Mesendoderm (in vitro differentiated cells): ENCODE data around the gene TTC23.

Experiments used
- DNase-seq: peaks from one replicate; pipeline ENCODE4 v3.0.0; 2013
- H2AK5ac ChIP-seq: 2 replicates; pipeline ENCODE4 v1.6.1; 2013; ENCODE audit warnings: low read length, inconsistent platforms
- H2BK120ac ChIP-seq: 2 replicates; pipeline ENCODE4 v1.6.1; 2013; ENCODE audit warnings: low read depth, mild to moderate bottlenecking, low read length, moderate library complexity, mixed read lengths
- H2BK15ac ChIP-seq: replicated peaks from 2 replicates; pipeline ENCODE4 v1.6.1; 2013; ENCODE audit warnings: low read depth, mild to moderate bottlenecking, moderate library complexity
- H2BK5ac ChIP-seq: 2 replicates; pipeline ENCODE4 v1.6.1; 2013; ENCODE audit warnings: low read length, inconsistent platforms
- H3K18ac ChIP-seq: 2 replicates; pipeline ENCODE4 v1.6.1; 2013; ENCODE audit warnings: mild to moderate bottlenecking, low read length, mixed read lengths
- H3K23ac ChIP-seq: one replicate; pipeline ENCODE4 v1.6.1; 2013; ENCODE audit warnings: low read length
- H3K27ac ChIP-seq: 2 replicates; pipeline ENCODE4 v1.5.1; 2013; ENCODE audit warnings: low read depth, mild to moderate bottlenecking, inconsistent platforms, low read length, moderate library complexity
- H3K27me3 ChIP-seq: 2 replicates; pipeline ENCODE4 v1.6.1; 2013; ENCODE audit warnings: low read length, control low read depth, mild to moderate bottlenecking, inconsistent platforms; ENCODE audit not compliant: insufficient read depth, poor library complexity
- H3K36me3 ChIP-seq: 2 replicates; pipeline ENCODE4 v1.6.1; 2013; ENCODE audit warnings: low read length, inconsistent platforms; ENCODE audit not compliant: control insufficient read depth, insufficient read depth
- H3K4ac ChIP-seq: one replicate; pipeline ENCODE4 v1.6.1; 2013; ENCODE audit warnings: low read depth, mild to moderate bottlenecking, low read length, moderate library complexity
- H3K4me1 ChIP-seq: 2 replicates; pipeline ENCODE4 v1.6.1; 2013; ENCODE audit warnings: low read depth, low read length, inconsistent platforms; ENCODE audit not compliant: control insufficient read depth
- H3K4me2 ChIP-seq: 2 replicates; pipeline ENCODE4 v1.6.1; 2013; ENCODE audit warnings: low read length
- H3K4me3 ChIP-seq: 2 replicates; pipeline ENCODE4 v1.5.1; 2013; ENCODE audit warnings: mild to moderate bottlenecking, low read length
- H3K56ac ChIP-seq: one replicate; pipeline ENCODE4 v1.6.1; 2013; ENCODE audit warnings: low read length
- H3K79me1 ChIP-seq: 2 replicates; pipeline ENCODE4 v1.6.1; 2013; ENCODE audit warnings: low read length, inconsistent platforms
- H3K79me2 ChIP-seq: 2 replicates; pipeline ENCODE4 v1.6.1; 2013; ENCODE audit warnings: mild to moderate bottlenecking, low read length; ENCODE audit not compliant: control insufficient read depth, insufficient read depth
- H3K9ac ChIP-seq: 2 replicates; pipeline ENCODE4 v1.6.1; 2013; ENCODE audit warnings: low read length, inconsistent platforms
- H4K5ac ChIP-seq: one replicate; pipeline ENCODE4 v1.6.1; 2013; ENCODE audit warnings: low read length
- H4K8ac ChIP-seq: one replicate; pipeline ENCODE4 v1.6.1; 2013; ENCODE audit warnings: low read depth, mild to moderate bottlenecking, control low read depth, low read length, moderate library complexity
- WGBS: extraction: QIAGEN DNeasy Blood & Tissue Kit; methylation state at CpG from one replicate; pipeline ENCODE4 v1.1.7; 2013; ENCODE audit warnings: low lambda C conversion rate, missing lambda C conversion rate; ENCODE audit not compliant: insufficient coverage; ENCODE audit errors: extremely low coverage; 5-methylcytosine and 5-hydroxymethylcytosine counted together

The TTC23 gene

DNA sequence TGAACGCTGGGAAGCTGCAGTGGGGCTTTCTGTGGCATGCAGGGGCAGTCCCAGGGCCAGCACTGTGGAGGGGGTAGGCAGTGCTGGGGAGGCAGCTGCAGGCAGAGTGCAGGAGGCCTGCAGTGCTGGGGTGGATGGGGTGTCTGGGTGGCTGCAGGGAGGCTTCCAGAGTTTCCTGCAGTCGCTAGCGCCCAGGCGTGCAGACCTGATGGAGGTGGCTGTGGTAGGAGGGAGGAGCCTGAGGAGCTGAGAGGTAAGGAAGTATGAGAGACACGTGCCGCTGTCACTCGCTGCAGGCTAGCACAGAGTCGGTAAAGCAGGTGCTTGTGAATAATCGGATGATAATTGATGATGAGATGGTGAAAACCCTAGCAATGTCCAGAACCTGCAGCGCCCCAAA, 128.2 kb downstream of the TTC23 start:
- no peak overlapping the region for H3K4me3 ChIP-seq
- no peak overlapping the region for H3K56ac ChIP-seq
- no peak overlapping the region for H2BK5ac ChIP-seq
- no peak overlapping the region for H3K9ac ChIP-seq
- WGBS: no CpG with 5 or more reads among the region's 10 CpGs
- H4K8ac ChIP-seq: no peak overlapping the region
- H3K4me2 ChIP-seq: no peak overlapping the region
- H3K36me3 ChIP-seq: no peaks in the 10 kb centered on the region
- H2BK120ac ChIP-seq: no peak overlapping the region
- no peaks in the 10 kb centered on the region for H3K79me1 ChIP-seq
- H3K4me1 ChIP-seq: peaks cover 8% of the 10 kb centered on the region
- H3K79me2 ChIP-seq: no peaks in the 10 kb centered on the region
- no peak overlapping the region for H3K23ac ChIP-seq
- H3K27me3 ChIP-seq: no peaks in the 10 kb centered on the region
- H2BK15ac ChIP-seq: no peak overlapping the region
- H4K5ac ChIP-seq: no peak overlapping the region
- H2AK5ac ChIP-seq: no peak overlapping the region
- DNase-seq: no peak
- no peak overlapping the region for H3K18ac ChIP-seq
- no peak overlapping the region for H3K27ac ChIP-seq
- no peak overlapping the region for H3K4ac ChIP-seq

DNA sequence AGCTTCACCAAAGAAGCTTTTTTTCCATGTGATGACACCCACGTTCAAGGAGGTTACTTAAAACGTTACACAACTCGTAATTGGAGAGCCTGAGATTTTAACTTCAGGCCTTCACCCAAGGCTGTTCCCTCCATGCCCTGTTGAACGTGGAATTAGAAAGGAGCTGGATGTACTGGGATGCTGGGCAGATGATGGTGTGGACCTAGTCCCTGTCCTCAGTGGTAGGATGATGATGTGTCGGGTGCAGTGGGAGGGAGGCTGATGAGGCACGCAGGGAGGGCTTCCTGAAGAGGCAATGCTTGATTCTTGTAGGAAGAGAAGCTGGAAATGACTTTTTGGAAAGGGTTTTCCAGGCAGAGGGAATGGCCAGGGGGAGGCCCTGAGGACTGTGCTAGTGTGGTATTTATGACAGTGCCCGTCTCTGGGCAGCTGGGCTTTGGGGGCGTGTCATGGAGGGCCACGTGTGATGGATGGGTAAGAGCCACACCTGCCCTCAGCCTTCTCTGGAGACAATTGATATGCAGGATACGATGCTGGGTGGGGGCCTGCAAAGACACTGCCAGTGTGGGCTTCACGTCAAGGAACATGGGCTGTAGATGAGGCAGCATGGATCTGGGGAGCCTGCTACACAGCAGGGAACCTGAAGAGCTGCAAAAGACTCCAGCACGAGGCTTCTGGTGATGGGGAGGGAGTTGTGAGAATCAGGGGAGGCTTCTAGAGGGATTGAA, 129.2 kb downstream of the TTC23 start:
- H3K4me3 ChIP-seq: no peak overlapping the region
- H3K23ac ChIP-seq: no peak overlapping the region
- no peak overlapping the region for H4K5ac ChIP-seq
- H3K18ac ChIP-seq: no peak overlapping the region
- no peak overlapping the region for H2BK120ac ChIP-seq
- H2BK5ac ChIP-seq: no peak overlapping the region
- no peak overlapping the region for H3K56ac ChIP-seq
- no peak for DNase-seq
- no peaks in the 10 kb centered on the region for H3K79me1 ChIP-seq
- no peak overlapping the region for H3K27ac ChIP-seq
- no CpG with 5 or more reads among the region's 12 CpGs for WGBS
- no peak overlapping the region for H3K4me2 ChIP-seq
- H3K4me1 ChIP-seq: peaks cover 6% of the 10 kb centered on the region
- no peak overlapping the region for H2AK5ac ChIP-seq
- no peaks in the 10 kb centered on the region for H3K79me2 ChIP-seq
- H3K9ac ChIP-seq: no peak overlapping the region
- no peaks in the 10 kb centered on the region for H3K27me3 ChIP-seq
- no peak overlapping the region for H3K4ac ChIP-seq
- no peak overlapping the region for H2BK15ac ChIP-seq
- no peak overlapping the region for H4K8ac ChIP-seq
- no peaks in the 10 kb centered on the region for H3K36me3 ChIP-seq

DNA sequence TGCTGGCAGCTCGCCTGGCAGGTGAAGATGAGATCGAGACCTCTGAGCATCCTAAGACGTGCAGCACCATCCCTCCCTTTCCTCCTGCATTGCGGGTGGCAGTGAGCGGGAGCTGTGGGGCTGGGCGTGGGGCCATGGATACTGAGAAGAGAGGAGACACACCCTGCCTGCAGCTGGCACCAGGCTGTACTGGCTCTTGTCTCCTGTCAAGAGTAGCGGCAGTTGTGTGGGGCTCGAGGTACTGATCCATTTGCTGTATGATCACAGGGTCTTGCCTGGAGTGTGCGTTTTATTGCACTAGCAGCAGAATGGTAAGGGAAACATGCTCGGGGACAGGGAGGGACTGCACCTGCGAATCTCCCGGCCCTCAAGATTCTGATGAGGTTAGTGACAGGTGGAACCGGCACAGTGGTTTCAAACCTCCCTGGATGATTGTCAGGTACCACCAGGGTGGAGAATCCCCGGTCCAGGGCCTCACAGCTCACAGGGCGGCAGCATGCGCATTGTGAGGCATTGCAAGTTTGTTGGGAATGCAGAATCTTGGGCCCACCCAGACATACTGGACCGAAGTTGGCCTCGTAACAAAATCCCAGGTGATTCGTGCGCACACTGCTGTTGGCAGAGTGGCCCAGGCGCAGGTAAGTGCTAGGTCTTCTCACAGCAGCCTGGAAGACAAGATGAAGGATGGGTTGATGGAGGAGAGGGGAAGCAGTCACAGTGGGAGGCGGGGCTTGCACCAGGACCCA, 130.4 kb downstream of the TTC23 start:
- Histone ChIP-seq H3K4me3 (no peak overlapping the region), H4K5ac (no peak overlapping the region), H3K4me2 (no peak overlapping the region), H2BK5ac (no peak overlapping the region), H3K79me2 (no peaks in the 10 kb centered on the region), H3K56ac (no peak overlapping the region), H3K4me1 (peaks cover 2% of the 10 kb centered on the region), H2BK120ac (no peak overlapping the region), H2BK15ac (no peak overlapping the region), H2AK5ac (no peak overlapping the region), H3K36me3 (no peaks in the 10 kb centered on the region), H3K27me3 (no peaks in the 10 kb centered on the region), H3K9ac (no peak overlapping the region), H4K8ac (no peak overlapping the region), H3K4ac (no peak overlapping the region), H3K23ac (no peak overlapping the region), H3K27ac (no peak overlapping the region), H3K79me1 (no peaks in the 10 kb centered on the region), H3K18ac (no peak overlapping the region)
- no peak for DNase-seq
- WGBS: no CpG with 5 or more reads among the region's 22 CpGs

DNA sequence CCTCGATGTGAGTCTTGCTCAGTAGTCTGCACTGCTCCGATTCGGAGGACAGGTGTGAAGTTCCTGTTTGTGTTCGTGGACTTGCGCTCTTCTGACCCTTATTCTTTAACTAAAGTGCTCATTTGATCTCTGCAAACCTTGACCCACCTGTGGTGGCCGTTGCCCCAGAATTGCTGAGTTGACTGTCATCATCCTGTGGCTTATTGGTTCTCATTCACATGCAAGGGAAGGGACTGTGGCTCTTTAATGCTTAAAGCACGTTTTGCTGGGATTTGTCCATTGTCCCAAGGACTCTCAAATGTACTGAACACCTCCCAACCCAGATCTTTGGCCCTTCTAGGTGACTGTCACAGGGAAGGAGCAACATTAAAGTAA, 131.1 kb downstream of the TTC23 start:
- Histone ChIP-seq H2BK5ac (no peak overlapping the region), H2BK15ac (no peak overlapping the region), H3K4me3 (no peak overlapping the region), H3K79me1 (no peaks in the 10 kb centered on the region), H2AK5ac (no peak overlapping the region), H3K4me2 (no peak overlapping the region), H3K4ac (no peak overlapping the region), H2BK120ac (no peak overlapping the region), H3K9ac (no peak overlapping the region), H3K18ac (no peak overlapping the region), H3K27me3 (no peaks in the 10 kb centered on the region), H3K23ac (no peak overlapping the region), H3K79me2 (no peaks in the 10 kb centered on the region), H3K36me3 (no peaks in the 10 kb centered on the region), H4K8ac (no peak overlapping the region), H3K27ac (no peak overlapping the region), H3K56ac (no peak overlapping the region), H3K4me1 (peaks cover 2% of the 10 kb centered on the region), H4K5ac (no peak overlapping the region)
- WGBS: no CpG with 5 or more reads among the region's 7 CpGs
- no peak for DNase-seq

DNA sequence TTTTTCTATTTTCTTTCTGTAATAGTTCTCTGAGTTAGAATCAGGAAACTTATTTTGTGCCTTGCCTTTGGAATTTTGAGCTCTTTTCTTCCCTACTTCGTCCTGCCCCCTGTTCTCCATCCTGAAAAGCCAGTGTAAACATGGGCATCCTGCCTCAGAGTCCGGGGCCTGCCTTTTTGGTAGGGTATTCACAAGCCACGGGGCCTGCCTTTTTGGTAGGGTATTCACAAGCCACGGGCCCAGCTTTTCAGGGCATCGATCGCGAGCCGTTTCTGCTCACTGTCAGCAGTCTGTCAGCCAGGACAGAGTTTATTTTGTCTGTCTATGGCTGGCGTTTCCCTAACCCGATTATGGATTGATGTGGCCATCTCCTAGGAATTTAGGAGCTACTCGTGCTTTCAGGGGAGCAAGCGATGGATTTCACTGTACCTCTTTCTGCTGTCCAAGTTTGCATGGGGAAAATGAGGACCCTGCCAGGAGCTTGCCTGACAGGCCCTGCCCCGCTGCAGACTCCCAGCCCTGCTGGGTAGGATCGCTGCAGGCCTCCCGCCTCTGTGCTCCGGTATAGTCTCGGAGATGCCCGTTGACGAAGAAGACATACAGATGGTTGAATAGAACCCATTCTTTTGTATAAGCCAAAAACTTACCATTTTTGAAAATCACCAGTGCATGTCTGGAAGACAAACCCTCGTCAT, 131.7 kb downstream of the TTC23 start:
- Histone ChIP-seq H3K23ac (no peak overlapping the region), H3K36me3 (no peaks in the 10 kb centered on the region), H2AK5ac (no peak overlapping the region), H4K8ac (no peak overlapping the region), H3K4me2 (no peak overlapping the region), H3K79me2 (no peaks in the 10 kb centered on the region), H3K4ac (no peak overlapping the region), H3K9ac (no peak overlapping the region), H3K56ac (no peak overlapping the region), H3K4me1 (peaks cover 2% of the 10 kb centered on the region), H3K4me3 (no peak overlapping the region), H3K27me3 (no peaks in the 10 kb centered on the region), H2BK5ac (no peak overlapping the region), H3K18ac (no peak overlapping the region), H3K27ac (no peak overlapping the region), H2BK120ac (no peak overlapping the region), H2BK15ac (no peak overlapping the region), H4K5ac (no peak overlapping the region), H3K79me1 (no peaks in the 10 kb centered on the region)
- no CpG with 5 or more reads among the region's 20 CpGs for WGBS
- no peak for DNase-seq
